Iris pigment epithelial cell (primary cell): ENCODE measurements around the gene KDM7A.
A peak's percentile ranks its signal among the peaks of the same experiment; 100 is the strongest.
"Not testable (repeated sequence)": the region's sequence is repeated elsewhere in the genome, so short reads cannot be mapped to it uniquely, and the experiment has no call there.

ENCODE experiments used
- DNase-seq: peaks from one replicate; pipeline ENCODE4 v3.0.0-alpha.2; 2011; ENCODE audit warnings: low read depth

KDM7A gene

GRCh38 chr7:140160308-140160707 lies 16.5 kb downstream of the KDM7A start:
- no peak for DNase-seq

GRCh38 chr7:140159497-140159896 lies 17.3 kb downstream of the KDM7A start:
- DNase-seq: peak; percentile 15

- no peak for DNase-seq
Observed at GRCh38 chr7:140156460-140157080, 20.2 kb downstream of the KDM7A start.

- no peak for DNase-seq
Observed at GRCh38 chr7:140155428-140155827, 21.4 kb downstream of the KDM7A start.

GRCh38 chr7:140153666-140154161 lies 23.1 kb downstream of the KDM7A start:
- no peak for DNase-seq

GRCh38 chr7:140146574-140146973 lies 30.2 kb downstream of the KDM7A start:
- no peak for DNase-seq

- no peak for DNase-seq
Observed at GRCh38 chr7:140145709-140146108, 31.1 kb downstream of the KDM7A start.

GRCh38 chr7:140144821-140145220 lies 32.0 kb downstream of the KDM7A start:
- no peak for DNase-seq

GRCh38 chr7:140143997-140144396 lies 32.8 kb downstream of the KDM7A start:
- no peak for DNase-seq

GRCh38 chr7:140142031-140142430 lies 34.8 kb downstream of the KDM7A start:
- no peak for DNase-seq

GRCh38 chr7:140141256-140141655 lies 35.5 kb downstream of the KDM7A start:
- DNase-seq: no peak

GRCh38 chr7:140137078-140137477 lies 39.7 kb downstream of the KDM7A start:
- no peak for DNase-seq

- DNase-seq: no peak
Observed at GRCh38 chr7:140136073-140136472, 40.7 kb downstream of the KDM7A start.

- DNase-seq: no peak
Observed at GRCh38 chr7:140134039-140134438, 42.7 kb downstream of the KDM7A start.

GRCh38 chr7:140127360-140128127 lies 49.2 kb downstream of the KDM7A start:
- peak; percentile 1 for DNase-seq

GRCh38 chr7:140126435-140127034 lies 50.2 kb downstream of the KDM7A start:
- DNase-seq: peak; percentile 1

- DNase-seq: no peak
Observed at GRCh38 chr7:140122965-140123364, 53.8 kb downstream of the KDM7A start.

- DNase-seq: peak; percentile 28
Observed at GRCh38 chr7:140121326-140121725, 55.5 kb downstream of the KDM7A start.

GRCh38 chr7:140114817-140115216 lies 62.0 kb downstream of the KDM7A start:
- DNase-seq: not testable (repeated sequence)

GRCh38 chr7:140108777-140109176 lies 68.0 kb downstream of the KDM7A start:
- DNase-seq: not testable (repeated sequence)

- no peak for DNase-seq
Observed at GRCh38 chr7:140096459-140096858, 80.3 kb downstream of the KDM7A start.

GRCh38 chr7:140093375-140093774 lies 83.4 kb downstream of the KDM7A start:
- no peak for DNase-seq

- DNase-seq: no peak
Observed at GRCh38 chr7:140085447-140085846, 91.3 kb downstream of the KDM7A start.
